ENCODE results near the gene KIF25. TPM values are rescaled to one million over a fixed set of nuclear protein-coding genes. Genes with fewer than 3 reads are reported as not detected.

KIF25 gene
- total RNA-seq, 2 donors from 2014 or later = 0.21 TPM; not detected in 1

DNA sequence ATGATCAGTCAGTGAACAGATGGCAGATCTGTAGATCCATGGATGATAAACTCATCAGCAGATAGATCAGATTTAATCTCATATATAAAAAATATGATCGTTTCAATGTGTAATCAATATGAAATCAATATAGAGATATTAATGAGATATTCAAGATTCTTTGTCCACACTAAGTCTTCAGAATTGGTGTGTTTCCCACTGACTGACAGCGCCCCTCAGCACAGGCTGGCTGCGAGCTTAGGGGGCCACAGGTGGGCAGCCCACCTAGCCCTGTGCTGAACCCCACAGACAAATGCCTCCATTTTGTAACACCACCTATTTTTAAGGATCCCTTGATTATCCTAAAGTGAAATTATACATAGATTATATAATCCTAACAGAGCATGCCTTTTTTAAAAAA lies 49.2 kb downstream of the KIF25 start:
- intact Hi-C loops (cut with DNase I) = no loop called here
- no peaks in the 10 kb centered on the region for H3K27me3 ChIP-seq
- DNase-seq = no peak
- H3K27ac ChIP-seq = no peak overlapping the region
- H3K4me3 ChIP-seq = no peak overlapping the region
- H3K9me3 ChIP-seq = no peaks in the 10 kb centered on the region
- no peaks in the 10 kb centered on the region for H3K4me1 ChIP-seq
- no peaks in the 10 kb centered on the region for H3K36me3 ChIP-seq
- no peak overlapping the region for H3K9ac ChIP-seq (ENCODE audit: low read depth in 2 of 2, low read length in 2 of 2)
- TF ChIP-seq, protein P1, sequence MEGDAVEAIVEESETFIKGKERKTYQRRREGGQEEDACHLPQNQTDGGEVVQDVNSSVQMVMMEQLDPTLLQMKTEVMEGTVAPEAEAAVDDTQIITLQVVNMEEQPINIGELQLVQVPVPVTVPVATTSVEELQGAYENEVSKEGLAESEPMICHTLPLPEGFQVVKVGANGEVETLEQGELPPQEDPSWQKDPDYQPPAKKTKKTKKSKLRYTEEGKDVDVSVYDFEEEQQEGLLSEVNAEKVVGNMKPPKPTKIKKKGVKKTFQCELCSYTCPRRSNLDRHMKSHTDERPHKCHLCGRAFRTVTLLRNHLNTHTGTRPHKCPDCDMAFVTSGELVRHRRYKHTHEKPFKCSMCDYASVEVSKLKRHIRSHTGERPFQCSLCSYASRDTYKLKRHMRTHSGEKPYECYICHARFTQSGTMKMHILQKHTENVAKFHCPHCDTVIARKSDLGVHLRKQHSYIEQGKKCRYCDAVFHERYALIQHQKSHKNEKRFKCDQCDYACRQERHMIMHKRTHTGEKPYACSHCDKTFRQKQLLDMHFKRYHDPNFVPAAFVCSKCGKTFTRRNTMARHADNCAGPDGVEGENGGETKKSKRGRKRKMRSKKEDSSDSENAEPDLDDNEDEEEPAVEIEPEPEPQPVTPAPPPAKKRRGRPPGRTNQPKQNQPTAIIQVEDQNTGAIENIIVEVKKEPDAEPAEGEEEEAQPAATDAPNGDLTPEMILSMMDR (IDR thresholded peaks at IDR 0.05) = no peak

DNA sequence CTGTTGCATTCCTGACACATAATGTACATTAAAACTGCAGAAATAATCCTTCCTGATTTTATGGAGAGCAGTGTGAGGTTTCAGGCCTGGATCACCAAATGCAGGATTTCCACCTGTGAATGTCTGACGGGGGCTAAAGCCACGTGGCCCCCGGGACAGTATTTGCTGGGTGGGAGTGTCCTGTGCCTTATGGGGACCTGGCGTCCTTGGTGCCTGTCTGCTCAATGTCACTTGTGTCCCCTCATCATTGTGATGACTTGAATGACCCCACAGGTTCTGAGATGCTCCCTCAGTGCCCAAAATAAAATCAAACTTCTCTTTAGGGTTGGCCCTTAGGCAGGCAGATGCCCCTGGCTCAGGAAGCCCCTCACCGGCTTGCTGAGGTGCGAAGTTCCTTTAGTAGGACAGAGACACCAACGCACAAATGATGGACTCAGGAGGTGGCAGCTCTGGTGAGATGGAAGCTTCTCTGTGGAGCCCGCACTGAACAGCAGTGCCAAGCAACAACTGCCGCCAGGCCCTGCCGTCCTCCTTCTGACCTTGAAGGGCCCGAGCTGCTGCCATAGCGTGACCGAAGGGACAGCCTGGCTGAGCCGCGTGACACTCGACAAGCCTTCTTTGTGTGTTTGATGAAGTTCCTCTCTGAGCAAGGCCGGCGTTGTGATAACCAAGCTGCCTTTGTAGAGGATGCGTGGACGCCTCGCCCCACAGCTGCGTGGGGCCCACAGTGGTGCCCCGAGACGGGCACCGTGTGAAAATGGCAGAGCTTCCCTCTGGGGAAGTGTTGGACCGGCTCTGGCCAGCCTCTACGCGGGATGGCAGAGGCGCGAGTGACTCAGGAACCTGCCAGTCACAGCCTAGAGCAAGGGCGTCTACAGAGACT lies 50.6 kb downstream of the KIF25 start:
- H3K27me3 ChIP-seq = no peaks in the 10 kb centered on the region
- intact Hi-C loops (cut with DNase I) = no loop called here
- no peaks in the 10 kb centered on the region for H3K4me1 ChIP-seq
- H3K4me3 ChIP-seq = no peak overlapping the region
- DNase-seq = no peak
- no peak overlapping the region for H3K9ac ChIP-seq (ENCODE audit: low read depth in 2 of 2, low read length in 2 of 2)
- no peaks in the 10 kb centered on the region for H3K9me3 ChIP-seq
- no peak overlapping the region for H3K27ac ChIP-seq
- TF ChIP-seq, protein P1 (IDR thresholded peaks at IDR 0.05) = no peak
- H3K36me3 ChIP-seq = no peaks in the 10 kb centered on the region

DNA sequence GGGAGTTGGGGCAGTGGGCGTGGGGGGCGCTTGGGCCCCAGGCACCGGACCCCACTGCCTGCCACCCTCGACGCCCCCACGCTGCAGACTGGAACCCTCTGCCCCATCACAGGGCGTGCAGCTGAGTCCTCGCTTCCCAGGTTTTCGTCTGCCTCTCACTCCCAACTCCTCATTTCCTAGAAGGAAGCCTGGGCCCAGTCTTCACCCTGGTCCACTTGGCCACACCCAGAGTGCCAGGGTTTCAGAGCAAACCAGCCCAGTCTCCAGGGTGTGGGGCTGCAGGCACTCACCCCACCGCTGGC lies 51.2 kb downstream of the KIF25 start:
- Histone ChIP-seq H3K36me3 (no peaks in the 10 kb centered on the region), H3K9me3 (no peaks in the 10 kb centered on the region), H3K4me3 (no peak overlapping the region), H3K27me3 (no peaks in the 10 kb centered on the region), H3K9ac (ENCODE audit: low read depth in 2 of 2, low read length in 2 of 2) (no peak overlapping the region), H3K27ac (no peak overlapping the region), H3K4me1 (no peaks in the 10 kb centered on the region)
- no peak for DNase-seq
- intact Hi-C loops (cut with DNase I) = no loop called here
- TF ChIP-seq, protein P1 (IDR thresholded peaks at IDR 0.05) = no peak

DNA sequence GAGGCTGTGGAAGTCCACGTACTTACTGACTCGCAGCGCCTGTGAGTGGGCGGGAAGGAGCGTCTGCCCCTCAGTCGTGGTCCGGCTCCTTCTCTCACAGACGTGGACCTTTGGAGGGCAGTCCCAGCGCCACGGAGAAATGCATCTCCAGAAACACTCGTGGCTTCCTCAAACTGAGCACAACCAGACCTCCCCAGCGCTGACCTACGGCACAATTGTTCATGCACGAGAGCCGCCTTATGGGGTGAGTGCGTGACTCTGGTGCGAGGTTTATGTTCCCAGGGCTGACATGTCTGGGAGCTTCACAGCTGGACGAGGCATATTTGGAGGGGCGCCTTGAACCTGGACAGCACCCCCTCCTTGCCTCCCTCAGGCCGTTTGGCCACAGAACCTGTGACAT lies 51.8 kb downstream of the KIF25 start:
- intact Hi-C loops (cut with DNase I) = no loop called here
- Histone ChIP-seq H3K4me1 (no peaks in the 10 kb centered on the region), H3K27ac (no peak overlapping the region), H3K27me3 (no peaks in the 10 kb centered on the region), H3K36me3 (no peaks in the 10 kb centered on the region), H3K9me3 (no peaks in the 10 kb centered on the region), H3K4me3 (no peak overlapping the region), H3K9ac (ENCODE audit: low read depth in 2 of 2, low read length in 2 of 2) (no peak overlapping the region)
- TF ChIP-seq, protein P1 (IDR thresholded peaks at IDR 0.05) = no peak
- no peak for DNase-seq

DNA sequence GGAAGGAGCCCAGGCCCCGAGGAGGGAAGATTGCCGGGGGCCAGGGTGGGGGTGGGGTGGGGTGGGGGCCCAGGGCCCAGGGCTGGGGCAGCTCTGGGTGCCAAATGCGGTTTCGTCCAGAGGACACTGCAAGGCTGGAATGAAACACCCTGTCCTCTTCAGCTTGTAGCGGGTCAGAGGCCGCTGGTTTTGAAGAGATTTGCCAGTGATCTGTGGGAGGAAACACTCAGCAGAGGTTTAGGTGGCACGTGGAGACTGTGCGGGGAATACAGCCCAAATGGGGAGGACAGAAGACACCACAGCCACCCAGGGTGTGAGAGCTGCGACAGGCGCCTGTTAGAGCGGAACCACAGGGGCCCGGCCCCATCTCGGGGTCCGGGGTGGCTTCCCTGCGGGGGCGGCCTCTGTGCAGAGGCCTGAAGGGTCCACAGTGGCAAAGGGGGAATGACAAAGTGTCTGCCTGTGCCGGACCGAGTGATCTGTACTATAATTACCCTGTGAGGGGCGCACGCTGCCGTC lies 52.3 kb downstream of the KIF25 start:
- H3K9me3 ChIP-seq = no peaks in the 10 kb centered on the region
- H3K4me3 ChIP-seq = no peak overlapping the region
- TF ChIP-seq, protein P1 (IDR thresholded peaks at IDR 0.05) = no peak
- no peak for DNase-seq
- no peak overlapping the region for H3K27ac ChIP-seq
- intact Hi-C loops (cut with DNase I) = loop anchor here (5.0 kb wide), 1 partner anchor 137 kb away; no protein-coding TSS in a partner anchor
- H3K27me3 ChIP-seq = no peaks in the 10 kb centered on the region
- H3K4me1 ChIP-seq = no peaks in the 10 kb centered on the region
- no peaks in the 10 kb centered on the region for H3K36me3 ChIP-seq
- H3K9ac ChIP-seq (ENCODE audit: low read depth in 2 of 2, low read length in 2 of 2) = no peak overlapping the region

Measured in colonic mucosa (tissue), 4 donors.